ENCODE measurements around the gene SBF2.
A peak's percentile ranks its signal among the peaks of the same experiment; 100 is the strongest.
"Not testable (repeated sequence)": the region's sequence is repeated elsewhere in the genome, so short reads cannot be mapped to it uniquely, and the experiment has no call there.

The SBF2 gene

DNA sequence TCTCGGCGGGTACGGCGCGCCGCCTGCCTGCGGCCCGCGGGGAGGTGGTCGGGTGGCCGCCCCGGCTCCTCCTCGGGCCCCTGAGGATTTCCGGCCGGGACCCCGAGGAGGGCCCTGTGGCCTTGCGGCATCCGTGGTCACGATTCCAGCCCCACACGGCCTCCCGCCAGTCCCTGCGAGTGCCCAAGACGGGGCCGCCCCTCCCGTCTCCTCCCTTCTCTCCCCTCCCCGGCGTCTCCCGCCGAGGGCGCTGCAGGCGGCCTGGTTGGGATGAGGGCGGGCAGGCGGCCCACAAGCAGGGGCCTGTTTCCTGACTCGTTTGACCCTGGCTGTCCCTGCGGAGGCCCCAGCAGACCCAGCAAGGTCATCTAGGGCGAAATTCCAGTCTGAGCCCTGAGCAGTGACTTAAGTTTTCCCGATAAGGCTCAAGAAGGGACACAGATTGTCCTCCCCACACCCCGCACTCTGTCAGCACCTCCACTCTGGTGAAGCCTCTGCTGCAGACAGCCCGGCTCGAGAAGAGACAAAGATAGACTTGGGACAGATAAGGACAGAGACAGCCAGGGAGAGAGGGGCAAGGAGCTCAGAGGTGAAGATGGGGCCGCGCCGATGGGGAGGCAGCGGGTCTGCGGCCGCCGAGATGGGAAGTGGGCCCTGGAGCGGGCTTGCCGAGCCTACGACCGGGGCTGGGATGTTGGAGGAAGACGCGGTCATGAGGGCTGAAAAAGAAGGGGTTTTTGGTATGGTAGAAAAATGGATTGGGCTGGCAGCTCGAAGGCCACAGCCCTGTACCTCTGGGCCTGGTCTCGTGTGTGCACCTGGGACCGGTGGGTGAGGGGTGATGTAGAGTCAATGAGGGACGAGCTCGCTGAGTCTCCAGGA, 535.1 kb downstream of the SBF2 start:
- DNase-seq, result peak; percentile 41

DNA sequence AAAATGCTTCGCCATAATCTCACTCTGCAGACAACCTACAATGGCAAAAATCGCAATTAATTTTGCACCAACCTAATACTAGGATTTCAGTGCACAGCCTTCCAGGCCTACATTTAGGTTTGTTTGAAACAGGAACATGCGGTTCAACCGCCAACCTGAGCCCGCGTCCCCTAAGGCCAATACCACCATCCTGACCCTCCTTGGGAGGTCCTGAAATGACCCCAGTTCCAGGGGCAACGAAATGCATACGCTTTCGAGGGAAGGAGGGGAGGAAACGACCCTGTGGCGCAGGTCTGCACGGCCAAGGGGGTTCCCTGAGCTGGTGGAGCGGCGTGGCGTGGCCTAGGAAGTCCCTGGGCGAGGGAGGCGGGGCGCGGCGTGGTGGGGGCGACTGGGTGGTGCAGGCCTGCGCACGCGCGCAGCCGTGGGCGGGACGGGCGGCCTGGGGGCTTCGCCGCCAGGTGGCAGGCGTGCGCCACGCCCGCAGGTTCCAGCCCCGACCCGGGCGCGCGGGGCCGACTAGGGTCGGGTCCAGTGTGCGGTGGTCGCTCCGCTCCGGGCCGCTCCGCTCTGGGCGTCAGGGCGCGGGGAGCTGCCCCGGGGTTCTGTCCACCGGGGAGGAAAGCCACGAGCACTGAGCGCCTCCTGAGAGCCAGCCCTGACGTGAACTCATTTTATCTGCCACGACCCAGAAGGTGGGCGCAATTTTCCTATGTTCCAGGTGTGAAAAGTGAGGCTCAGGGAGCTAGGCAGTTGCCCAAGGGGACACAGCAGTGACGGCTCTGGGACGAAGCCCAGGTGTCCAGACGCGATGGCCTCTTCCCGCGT, 536.0 kb downstream of the SBF2 start:
- peak; percentile 65 for DNase-seq

DNA sequence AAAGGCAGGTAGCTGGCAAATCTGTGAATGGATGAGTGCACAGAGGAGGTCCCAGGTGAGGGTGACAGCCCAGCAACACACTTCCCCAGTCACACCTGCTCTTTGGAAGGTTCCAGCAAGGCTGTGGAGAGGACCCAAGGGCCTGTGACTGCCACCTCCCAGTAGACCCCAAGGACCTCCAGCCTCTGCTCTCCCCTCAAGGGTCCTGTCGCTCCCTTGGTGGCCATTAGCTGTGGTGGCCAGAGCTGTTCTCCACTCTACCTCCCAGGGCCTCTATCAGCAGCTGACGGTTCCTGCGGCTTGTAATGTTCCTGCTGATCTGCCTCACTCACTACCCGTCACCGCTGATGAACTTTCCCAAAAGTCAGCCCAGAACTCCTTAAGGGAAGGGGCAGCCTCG, 537.1 kb downstream of the SBF2 start:
- no peak for DNase-seq

DNA sequence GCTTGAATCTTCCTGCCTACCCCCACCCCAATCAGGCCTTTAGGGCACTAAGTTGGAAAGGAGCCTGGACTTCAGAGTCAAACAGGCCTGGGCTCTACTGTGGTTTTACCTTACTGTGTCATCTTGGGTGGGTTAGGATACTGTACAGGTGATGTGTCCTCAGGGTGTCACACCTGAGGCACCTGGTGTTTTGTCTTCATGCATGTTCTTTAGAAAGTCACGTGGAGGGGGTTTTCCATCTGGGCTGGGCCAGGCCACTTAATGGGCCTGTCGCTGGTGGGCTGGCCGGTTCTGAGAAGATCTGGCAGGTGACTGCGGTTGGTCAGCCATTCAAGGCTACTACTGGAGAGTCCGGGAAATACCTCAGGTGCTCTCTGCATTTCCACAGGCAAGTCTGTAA, 537.6 kb downstream of the SBF2 start:
- DNase-seq, result no peak

DNA sequence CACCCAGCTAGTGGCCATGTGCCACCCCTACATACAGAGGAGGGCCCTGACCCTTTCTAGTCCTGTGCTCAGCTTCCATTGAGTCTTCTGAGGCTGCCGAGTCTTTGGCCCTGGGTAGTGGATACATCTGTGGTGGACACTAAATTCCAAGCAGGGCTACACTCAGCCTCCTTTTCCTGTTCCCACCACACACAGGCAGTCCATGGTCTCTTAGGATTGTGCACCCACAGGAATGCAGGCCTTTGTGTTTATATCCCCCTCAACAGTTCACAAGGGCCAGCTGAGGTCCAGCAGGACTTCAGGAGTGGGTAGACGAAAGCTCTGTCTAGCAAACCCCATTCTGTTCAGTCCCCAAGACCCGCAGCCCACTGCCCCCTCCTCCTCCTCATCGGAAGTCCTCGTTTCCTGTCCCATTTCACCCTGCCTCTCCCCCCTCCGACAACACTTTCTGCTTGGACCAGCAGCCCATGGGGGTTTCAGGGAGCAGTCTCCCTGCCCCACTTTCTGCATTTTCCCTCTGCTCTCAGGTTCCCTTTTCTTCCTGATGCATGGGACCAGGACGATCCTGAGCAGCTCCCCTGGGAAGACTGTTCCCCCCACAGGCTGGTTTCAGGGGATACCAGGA, 538.3 kb downstream of the SBF2 start:
- DNase-seq, result no peak

DNA sequence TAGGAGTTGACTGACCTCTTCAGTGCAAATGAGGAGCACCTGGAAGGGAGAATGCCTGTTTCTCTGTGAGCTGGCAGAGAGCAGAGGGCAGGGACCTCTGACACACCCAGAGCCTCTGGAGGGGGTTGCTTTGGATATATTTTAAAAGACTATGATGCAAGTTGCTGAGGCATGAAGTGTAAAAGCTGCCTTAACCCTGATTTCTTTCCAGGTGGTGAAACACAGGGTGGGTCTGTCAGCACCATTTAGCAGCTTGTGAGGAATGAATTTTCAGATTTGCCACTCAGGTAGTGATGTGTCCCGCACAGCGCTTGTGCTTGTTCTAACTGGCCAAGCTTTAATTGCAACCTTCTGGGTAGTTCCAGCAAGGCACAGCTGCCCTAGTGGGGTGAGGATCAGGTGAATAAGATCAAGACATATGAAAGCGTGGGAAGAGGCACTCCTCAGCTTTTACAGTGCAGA, 540.0 kb downstream of the SBF2 start:
- DNase-seq, result no peak

DNA sequence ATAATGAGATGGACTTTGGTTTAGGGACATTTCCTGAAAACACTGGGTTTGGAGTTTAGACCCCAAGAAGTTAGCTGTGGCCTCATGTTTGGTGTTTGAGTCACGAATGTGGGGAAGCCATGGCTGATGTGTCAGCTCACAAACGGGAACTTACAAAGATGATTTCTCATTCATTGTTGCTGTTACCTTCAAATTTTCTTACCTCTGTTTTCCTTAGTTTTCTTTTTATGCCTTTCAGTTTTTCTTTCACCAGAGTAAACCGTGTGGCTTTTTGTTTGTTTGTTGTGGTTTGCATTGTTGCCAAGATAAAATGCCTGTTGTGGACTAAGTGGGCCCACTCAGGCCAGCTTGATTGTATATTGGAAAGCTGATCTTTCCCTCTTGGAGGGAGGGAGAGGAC, 541.0 kb downstream of the SBF2 start:
- no peak for DNase-seq

DNA sequence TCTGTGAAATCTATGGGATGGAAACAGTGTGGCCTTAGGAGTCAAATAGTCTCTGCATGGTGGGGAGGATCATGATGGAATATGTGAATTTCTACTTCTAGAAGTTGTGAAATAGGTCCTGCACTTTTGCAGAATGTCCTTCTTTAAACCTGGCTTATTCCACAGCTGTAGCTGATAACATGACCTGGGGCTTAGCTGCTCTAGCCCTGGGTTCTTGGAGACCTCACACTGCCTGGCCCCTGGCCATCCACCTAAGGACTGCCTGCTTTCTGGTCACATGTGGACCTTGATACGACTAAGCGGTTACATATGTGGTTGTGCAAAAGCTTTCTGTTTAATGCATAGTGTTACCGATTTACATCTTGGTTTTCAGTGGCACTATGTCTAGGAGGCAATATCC, 541.9 kb downstream of the SBF2 start:
- no peak for DNase-seq

DNA sequence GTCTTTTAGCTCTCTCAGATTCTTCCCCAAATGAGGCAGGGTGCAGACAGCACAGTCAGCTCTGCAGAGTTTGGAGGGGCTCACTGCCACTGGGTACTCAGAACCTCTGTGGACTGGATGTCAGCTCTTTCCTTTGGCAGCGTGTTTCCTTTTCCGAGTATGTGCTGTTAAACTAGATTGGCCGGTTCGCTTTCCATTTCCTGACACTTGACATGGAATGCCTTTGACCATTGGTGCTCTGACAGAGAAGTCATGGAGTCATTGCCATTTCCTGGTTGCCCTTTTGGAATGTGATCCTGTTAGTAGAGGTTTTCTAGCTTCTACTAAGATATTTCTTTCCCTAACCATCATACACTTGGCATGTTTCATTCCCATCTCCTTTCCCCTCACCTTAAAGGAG, 543.5 kb downstream of the SBF2 start:
- DNase-seq, result no peak

DNA sequence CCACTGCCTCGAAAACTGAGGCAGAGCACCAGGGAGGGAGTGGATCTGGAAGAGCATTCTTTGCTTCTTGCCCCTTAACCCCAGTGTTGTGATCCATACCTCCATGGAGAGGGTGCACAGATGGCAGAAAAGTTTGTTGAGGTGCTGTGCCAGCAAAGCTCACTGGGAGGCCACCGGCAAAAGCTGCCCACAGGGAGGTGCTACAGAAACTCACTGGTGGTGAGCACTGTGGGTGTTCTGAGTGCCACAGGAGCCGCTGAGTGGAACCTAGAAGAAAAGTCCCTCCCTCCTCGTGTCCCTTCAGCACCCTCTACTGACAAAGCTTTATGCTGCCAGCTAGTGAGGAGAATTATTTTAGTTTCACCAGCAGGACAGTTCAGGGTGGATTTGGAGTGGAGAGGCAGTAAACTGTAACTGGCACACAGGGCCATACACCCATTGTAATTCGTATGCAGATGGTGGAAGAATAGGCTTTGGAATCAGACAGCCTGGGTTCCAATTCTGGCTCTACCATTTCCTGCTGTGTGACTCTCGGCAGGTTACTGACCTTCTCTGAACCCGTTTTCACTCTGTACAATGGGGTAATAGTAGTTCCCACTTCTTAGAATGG, 545.6 kb downstream of the SBF2 start:
- DNase-seq, result peak; percentile 37

DNA sequence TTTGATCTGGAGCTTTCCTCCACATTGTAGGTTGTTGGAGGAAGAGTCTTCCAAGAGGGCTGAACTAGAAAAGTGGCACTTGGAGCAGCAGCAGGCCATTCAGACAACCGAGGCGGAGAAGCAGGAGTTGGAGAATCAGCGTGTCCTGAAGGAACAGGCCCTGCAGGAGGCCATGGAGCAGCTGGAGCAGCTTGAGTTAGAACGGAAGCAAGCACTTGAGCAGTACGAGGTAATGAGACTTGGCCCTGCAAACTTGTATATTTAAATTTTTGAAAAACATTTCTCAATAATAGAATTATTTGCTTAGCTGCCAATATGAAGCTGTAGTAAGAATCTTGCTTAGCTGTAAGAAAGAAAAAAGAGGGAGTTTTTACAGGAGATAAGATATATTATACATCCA, 546.2 kb downstream of the SBF2 start:
- DNase-seq, result no peak

DNA sequence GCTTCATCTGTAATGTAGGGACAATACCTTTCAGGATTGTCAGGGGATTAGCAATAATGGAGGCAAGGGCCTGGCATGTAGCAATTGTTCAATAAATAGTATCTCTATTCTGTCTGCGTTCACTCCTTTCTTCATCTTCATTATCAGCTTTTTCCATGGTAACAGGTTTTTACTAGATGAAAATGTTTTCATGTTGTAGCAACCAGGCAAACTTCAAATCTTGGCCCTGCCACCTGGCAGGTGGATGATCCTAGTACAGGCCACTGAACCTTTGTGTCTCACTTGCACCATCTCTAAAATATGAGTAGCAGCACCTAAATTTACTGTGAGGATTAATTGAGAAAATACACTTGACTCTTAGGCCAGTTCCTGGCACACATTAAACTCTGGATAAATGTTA, 546.8 kb downstream of the SBF2 start:
- no peak for DNase-seq

DNA sequence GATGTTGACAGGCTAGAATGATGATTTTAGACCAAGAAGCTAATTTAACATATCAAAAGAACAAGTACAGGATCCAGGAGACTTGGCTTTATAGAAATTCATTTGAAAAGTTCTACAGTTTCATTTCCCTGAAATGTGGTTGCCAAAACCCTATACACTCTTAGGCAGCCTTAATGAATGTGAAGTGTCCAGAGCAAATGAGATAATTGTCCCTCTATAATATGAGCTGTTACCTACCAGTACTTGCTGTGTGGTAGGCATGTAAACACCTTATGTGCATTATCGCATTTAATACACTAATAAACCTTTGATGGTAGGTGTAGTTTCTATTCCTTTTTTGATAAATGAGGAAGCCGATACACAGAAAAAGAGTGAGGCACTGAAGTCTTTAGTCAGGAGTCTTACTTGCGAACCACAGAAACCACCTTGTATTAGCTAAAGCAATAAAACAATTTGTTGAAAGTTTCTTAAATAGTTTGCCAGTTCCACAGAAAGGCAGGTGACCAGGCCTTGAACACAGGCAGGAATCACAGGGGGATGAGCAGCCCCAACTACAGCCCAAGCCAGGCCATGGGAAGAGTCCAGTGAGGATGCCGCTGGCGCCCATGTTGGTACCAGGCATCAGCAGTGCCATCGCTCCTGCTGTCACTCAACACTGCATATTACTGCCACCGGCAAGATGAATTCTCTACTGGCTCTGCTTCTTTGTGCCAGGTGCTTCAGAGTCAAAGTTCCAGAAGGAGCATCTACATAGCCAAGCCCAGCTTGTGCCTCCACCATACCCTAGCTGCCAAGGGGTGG, 548.4 kb downstream of the SBF2 start:
- no peak for DNase-seq

DNA sequence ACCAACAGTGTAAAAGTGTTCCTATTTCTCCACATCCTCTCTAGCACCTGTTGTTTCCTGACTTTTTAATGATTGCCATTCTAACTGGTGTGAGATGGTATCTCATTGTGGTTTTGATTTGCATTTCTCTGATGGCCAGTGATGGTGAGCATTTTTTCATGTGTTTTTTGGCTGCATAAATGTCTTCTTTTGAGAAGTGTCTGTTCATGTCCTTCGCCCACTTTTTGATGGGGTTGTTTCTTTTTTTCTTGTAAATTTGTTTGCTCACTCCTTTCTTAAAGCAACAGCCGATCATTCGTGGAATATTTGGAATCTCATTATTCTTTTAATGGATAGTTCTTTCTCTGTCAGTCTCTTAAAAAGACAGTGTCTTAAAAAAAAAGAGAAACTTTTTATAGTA, 550.5 kb downstream of the SBF2 start:
- DNase-seq, result not testable (repeated sequence)

DNA sequence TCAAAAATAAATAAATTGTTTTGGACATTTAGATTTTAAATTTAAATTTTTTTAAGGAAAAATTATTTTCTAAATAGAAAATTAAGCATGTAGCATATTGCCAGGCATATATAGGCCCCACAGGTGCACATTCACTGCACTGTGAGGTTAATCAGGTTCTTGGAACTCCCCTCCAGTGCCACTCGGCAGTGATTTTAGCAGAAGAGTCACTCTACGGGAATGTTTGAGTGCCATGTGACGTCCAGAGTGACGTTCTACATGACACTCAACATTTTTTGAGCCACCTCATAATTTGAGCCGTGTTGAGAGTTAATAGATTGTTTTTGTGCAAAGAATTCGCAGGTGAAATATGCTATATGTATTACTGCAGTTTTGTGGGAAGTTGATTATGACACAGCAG, 552.8 kb downstream of the SBF2 start:
- no peak for DNase-seq

DNA sequence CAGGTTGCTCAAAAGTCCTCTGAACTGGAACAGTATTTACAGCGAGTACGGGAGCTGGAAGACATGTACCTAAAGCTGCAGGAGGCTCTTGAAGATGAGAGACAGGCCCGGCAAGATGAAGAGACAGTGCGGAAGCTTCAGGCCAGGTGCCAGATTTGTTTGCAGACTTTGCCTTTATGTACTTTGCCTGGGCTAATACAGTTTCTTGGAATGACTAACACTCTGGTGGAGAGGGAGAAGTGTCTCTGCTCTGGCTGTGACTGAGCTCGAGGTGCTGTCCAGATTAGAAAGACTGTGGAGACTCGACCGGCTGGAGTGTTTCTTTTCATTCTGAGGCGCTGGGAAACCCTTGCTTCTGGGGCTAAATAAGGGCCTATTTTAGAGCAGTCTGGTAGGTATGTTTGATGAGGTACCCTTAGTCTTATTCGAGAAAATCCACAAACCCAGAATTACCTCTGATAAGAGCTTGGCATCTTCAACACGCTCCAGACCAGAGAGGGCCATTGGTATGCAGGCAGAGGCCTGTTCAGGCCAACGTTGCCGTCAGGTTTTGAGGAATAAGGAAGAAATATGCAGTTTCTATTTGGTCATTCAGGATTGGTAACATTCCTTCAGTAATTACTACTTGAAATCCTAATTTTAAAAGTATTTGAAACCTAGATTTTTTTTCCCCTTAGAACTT, 553.7 kb downstream of the SBF2 start:
- no peak for DNase-seq

DNA sequence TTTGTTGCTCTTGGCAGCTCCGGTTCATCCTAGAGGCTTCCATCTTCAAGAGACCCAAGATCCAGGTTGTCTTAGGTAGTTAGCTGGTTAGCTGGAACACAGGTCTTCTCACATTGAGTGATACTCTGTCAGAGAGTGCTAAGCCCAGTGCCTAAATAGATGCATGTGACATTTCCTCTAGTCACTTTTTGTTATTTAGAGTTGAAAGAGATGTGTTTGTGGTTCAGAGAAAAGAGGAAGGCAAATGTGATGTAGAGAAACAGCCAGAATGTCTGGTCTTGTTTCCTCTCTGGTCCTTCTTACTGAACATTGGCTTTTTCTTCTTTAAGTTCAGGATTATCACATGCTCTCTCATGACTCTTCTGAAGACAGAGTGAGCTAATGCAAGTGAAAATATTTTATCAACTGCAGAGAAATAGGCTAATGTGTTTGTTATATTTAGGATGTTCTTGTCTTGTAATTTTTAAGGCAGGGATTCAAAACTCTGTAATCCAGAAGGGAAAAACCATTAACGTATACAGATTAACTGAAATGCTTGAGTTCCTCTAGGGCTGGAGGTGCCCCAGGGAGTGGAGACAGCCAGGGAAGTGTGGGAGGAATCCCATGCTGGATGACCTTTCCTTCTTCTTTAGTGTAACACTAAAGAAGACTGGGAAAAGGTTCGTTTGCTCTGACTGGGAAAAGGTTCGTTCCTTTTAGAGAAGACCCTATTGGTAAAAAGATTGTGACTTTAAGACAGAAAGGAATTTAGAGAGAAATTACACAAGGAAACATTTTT, 554.7 kb downstream of the SBF2 start:
- DNase-seq, result no peak

DNA sequence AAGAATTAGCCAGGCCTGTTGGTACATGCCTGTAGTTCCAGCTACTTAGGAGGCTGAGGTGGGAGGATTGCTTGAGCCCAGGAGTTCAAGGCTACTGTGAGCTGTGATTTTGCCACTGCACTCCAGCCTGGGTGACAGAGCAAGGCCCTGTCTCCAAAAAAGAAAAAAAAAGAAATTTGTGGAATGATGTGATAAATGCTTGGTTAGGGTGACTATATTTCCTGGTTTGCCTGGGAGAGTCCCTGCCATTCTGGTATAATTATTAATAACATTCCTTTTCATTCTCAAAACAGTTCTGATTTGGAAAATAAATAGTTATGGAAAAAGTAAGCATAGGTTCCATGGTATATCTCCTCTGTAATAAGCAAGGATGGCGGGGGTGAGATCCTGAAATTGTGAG, 555.3 kb downstream of the SBF2 start:
- DNase-seq, result no peak

DNA sequence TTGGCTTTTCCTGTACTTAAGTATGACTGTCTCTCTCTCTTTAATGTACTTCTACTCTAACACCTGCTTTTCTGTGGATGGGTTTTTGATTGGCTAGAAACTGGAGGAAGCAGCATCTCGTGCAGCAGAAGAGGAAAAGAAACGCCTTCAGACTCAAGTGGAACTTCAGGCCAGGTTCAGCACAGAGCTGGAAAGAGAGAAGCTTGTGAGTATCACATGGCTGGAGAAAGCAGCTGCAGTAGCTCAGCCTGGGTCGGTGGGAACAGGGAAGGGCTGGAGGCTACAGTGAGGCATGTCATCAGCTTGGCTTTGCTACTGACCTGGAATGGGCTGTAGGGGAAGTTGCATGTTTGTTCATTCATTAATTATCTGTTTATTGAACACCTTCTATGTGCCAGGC, 555.9 kb downstream of the SBF2 start:
- DNase-seq, result no peak

DNA sequence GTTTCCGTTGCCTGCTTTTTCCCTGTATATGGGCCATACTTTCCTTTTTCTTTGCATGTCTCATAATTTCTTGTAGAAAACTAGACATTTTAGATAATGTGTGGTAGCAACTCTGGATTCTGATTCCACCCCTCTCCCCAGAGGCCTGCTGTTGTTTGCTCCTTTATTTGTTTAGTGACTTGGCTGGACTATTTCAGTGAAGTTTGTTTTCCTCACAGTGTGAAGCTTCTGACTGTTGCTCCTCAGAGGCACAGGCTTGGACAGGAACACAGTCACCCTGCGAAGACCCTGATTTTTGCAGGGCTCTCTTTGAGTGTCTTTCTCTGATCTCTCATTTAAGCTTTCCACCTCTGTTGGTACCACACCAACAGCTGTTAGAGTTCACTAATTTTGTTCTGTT, 557.7 kb downstream of the SBF2 start:
- DNase-seq, result no peak

DNA sequence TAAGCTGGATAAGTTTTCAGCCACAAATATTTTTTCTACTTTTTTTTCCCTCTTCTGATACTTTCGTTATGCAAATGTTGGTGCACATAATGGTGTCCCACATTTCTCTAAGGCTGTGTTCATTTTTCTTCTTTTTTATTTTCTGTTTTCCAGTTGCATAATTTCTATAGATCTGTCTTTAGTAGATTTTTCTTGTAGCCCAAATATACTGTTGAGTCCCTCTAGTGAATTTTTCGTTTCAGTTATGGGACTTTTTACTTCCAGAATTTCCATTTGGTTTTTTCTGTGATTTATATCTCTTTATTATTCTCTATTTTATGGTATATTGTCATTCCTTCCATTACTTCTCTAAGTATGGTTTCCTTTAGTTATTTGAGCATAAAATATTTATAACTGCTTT, 558.1 kb downstream of the SBF2 start:
- no peak for DNase-seq
